DOHH2 (cell line): ENCODE measurements around the gene PITPNM3.

Experiments used
- H3F3A ChIP-seq: fragments of 200-600 bp; sonication (generic), shearing (Covaris generic); 2 replicates; pipeline ENCODE4 v1.6.0; 2016; ENCODE audit warnings: antibody characterized with exemption, mild to moderate bottlenecking; ENCODE audit not compliant: control insufficient read depth, insufficient read depth
- H3K27ac ChIP-seq: fragments of 200-600 bp; sonication (generic); 2 replicates; pipeline ENCODE4 v1.5.1; 2014; ENCODE audit warnings: low read depth, mild to moderate bottlenecking, low read length, moderate library complexity
- H3K27me3 ChIP-seq: fragments of 200-600 bp; sonication (generic); 2 replicates; pipeline ENCODE4 v1.6.1; 2014; ENCODE audit warnings: mild to moderate bottlenecking, low read length, mixed read lengths; ENCODE audit not compliant: control insufficient read depth
- H3K36me3 ChIP-seq: fragments of 200-600 bp; sonication (generic); 2 replicates; pipeline ENCODE4 v1.6.1; 2014; ENCODE audit warnings: mild to moderate bottlenecking, low read length, moderate library complexity, mixed read lengths; ENCODE audit not compliant: control insufficient read depth
- H3K4me1 ChIP-seq: fragments of 200-600 bp; sonication (generic); 2 replicates; pipeline ENCODE4 v1.6.1; 2014; ENCODE audit warnings: mild to moderate bottlenecking, low read length, mixed read lengths; ENCODE audit not compliant: control insufficient read depth
- H3K4me2 ChIP-seq: fragments of 200-600 bp; sonication (generic); 2 replicates; pipeline ENCODE4 v1.6.0; 2014; ENCODE audit warnings: mild to moderate bottlenecking, low read length, moderate library complexity
- H3K4me3 ChIP-seq: fragments of 200-600 bp; sonication (generic); 2 replicates; pipeline ENCODE4 v1.5.1; 2014; ENCODE audit warnings: mild to moderate bottlenecking, low read length, mixed read lengths
- H3K79me2 ChIP-seq: fragments of 200-600 bp; sonication (generic); 2 replicates; pipeline ENCODE4 v1.6.1; 2014; ENCODE audit warnings: mild to moderate bottlenecking, low read length, mixed read lengths; ENCODE audit not compliant: control insufficient read depth
- H3K9me2 ChIP-seq: fragments of 200-600 bp; sonication (generic); replicated peaks from 2 replicates; pipeline ENCODE4 v1.6.1; 2014; ENCODE audit warnings: mild to moderate bottlenecking, low read length, mixed read lengths; ENCODE audit not compliant: control insufficient read depth
- H3K9me3 ChIP-seq: fragments of 200-600 bp; sonication (generic); 2 replicates; pipeline ENCODE4 v1.6.1; 2014; ENCODE audit warnings: antibody characterized with exemption, low read length, mixed read lengths; ENCODE audit not compliant: control insufficient read depth, insufficient read depth
- H4K20me1 ChIP-seq: fragments of 200-600 bp; sonication (generic); 2 replicates; pipeline ENCODE4 v1.6.0; 2014; ENCODE audit warnings: low read depth, mild to moderate bottlenecking, antibody characterized with exemption, low read length, moderate library complexity; ENCODE audit not compliant: control insufficient read depth, insufficient read depth
- EZH2phosphoT487 ChIP-seq: fragments of 200-600 bp; sonication (generic); IDR thresholded peaks from 2 replicates; pipeline ENCODE4 v1.6.1; 2017; ENCODE audit warnings: borderline replicate concordance, mild to moderate bottlenecking, antibody characterized with exemption, low read length, moderate library complexity, mixed read lengths
- TF ChIP-seq, protein P1 (sequence below): fragments of 200-600 bp; sonication (generic); IDR thresholded peaks from one replicate; pipeline ENCODE4 v1.5.1; 2014; ENCODE audit warnings: antibody characterized with exemption, mild to moderate bottlenecking, low read depth, low read length; ENCODE audit not compliant: poor library complexity, severe bottlenecking

Gene PITPNM3

DNA sequence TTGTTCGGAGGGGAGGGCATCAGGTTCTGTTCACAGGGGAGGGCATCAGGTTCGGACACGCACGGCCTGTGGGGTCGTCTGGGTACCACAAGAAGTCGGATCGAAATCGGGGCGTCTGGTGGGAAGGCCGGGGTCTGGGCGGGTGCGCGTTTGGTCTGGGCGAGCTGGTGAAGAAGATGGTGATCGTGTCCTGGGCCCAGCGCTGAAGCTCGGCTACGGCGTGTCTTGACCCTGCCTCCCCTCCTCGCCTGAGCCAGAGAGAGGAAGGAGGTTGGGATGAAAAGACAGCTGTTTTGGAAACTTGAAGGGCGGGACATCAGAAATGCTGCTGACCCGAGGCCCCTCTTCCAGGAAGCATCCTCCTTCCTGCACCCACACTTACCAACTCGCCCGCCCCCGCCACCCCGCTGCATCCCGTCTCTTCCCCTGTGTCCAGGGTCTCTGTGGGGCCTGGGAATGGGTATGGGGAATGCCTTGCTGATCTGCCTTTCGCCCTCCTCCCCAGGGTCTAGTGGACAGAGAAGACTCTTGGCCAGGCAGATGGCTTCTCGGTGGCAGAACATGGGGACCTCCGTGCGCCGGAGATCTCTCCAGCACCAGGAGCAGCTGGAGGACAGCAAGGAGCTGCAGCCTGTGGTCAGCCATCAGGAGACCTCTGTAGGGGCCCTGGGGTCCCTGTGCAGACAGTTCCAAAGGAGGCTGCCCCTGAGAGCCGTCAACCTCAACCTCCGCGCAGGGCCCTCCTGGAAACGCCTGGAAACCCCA is 111.6 kb downstream of the PITPNM3 start:
- no peaks in the 10 kb centered on the region for H3K9me3 ChIP-seq
- H3K4me2 ChIP-seq: no peak overlapping the region
- no peak overlapping the region for H3K4me3 ChIP-seq
- H3K9me2 ChIP-seq: no peaks in the 10 kb centered on the region
- H3K4me1 ChIP-seq: no peaks in the 10 kb centered on the region
- H3K27ac ChIP-seq: no peak overlapping the region
- peaks cover 6% of the 10 kb centered on the region for H3K27me3 ChIP-seq
- no peaks in the 10 kb centered on the region for H3F3A ChIP-seq
- no peaks in the 10 kb centered on the region for H3K36me3 ChIP-seq
- TF ChIP-seq, protein P1, sequence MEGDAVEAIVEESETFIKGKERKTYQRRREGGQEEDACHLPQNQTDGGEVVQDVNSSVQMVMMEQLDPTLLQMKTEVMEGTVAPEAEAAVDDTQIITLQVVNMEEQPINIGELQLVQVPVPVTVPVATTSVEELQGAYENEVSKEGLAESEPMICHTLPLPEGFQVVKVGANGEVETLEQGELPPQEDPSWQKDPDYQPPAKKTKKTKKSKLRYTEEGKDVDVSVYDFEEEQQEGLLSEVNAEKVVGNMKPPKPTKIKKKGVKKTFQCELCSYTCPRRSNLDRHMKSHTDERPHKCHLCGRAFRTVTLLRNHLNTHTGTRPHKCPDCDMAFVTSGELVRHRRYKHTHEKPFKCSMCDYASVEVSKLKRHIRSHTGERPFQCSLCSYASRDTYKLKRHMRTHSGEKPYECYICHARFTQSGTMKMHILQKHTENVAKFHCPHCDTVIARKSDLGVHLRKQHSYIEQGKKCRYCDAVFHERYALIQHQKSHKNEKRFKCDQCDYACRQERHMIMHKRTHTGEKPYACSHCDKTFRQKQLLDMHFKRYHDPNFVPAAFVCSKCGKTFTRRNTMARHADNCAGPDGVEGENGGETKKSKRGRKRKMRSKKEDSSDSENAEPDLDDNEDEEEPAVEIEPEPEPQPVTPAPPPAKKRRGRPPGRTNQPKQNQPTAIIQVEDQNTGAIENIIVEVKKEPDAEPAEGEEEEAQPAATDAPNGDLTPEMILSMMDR: no peak
- no peak for TF ChIP-seq EZH2phosphoT487
- no peaks in the 10 kb centered on the region for H3K79me2 ChIP-seq
- H4K20me1 ChIP-seq: no peaks in the 10 kb centered on the region

DNA sequence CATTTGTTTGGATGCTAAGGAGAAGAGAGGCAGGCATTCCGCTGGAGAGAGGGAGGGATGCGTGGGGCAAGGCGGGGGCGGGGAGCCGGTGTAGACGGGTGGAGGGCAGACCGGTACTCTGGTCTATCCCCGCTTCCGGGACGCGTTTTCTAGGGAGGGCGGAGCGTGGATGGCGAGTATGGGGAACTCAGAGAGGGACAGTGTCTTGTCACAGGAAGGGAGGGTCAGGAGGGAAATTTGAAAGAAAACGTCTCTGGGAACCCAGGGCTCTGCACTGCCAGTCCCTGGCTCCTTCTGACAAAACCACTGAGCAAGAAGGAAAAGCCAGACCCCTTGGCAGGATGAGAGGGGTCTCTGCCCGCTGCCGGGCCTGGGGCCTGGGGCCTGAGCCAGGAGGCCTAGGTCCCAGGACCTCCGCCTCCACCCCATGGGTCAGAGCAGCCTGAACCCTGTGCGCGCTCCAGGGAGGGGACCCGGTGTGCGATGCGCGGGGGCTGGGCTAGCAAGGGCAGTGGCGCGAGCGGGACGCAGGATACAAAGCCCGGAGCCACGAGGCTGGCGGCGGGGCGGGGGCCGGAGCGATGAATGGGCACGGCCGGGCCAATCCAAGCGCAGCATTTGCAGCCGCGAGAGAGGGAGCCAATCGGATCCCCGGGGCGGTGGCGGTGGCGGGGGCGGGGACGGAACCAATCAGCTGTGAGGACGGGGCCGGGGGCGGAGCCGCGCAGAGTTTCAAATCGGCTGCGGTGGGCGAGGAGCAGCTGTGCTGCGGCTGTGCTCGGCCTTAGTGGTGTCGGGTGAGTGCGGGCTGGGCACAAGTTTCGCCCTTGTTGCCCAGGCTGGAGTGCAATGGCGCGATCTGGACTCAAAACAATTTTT is 112.4 kb downstream of the PITPNM3 start, which contains the start of gene PIMREG:
PIMREG (plus strand) TSS at position 764 of the 879 bp plus-strand sequence. CDS start 656 bp downstream, outside the sequence.
- no peak within 1 kb of the TSS for H3K27ac ChIP-seq
- H3K4me1 ChIP-seq: no peaks in the 10 kb centered on the region
- TF ChIP-seq, protein P1: no peak
- TF ChIP-seq EZH2phosphoT487: no peak
- no peaks in the 10 kb centered on the region for H4K20me1 ChIP-seq
- no peak within 1 kb of the TSS for H3K4me3 ChIP-seq
- no peaks in the 10 kb centered on the region for H3K36me3 ChIP-seq
- H3K9me2 ChIP-seq: no peaks in the 10 kb centered on the region
- no peaks in the 10 kb centered on the region for H3K79me2 ChIP-seq
- H3K27me3 ChIP-seq: peaks cover 9% of the 10 kb centered on the region
- no peaks in the 10 kb centered on the region for H3F3A ChIP-seq
- no peak within 1 kb of the TSS for H3K4me2 ChIP-seq
- H3K9me3 ChIP-seq: no peaks in the 10 kb centered on the region

DNA sequence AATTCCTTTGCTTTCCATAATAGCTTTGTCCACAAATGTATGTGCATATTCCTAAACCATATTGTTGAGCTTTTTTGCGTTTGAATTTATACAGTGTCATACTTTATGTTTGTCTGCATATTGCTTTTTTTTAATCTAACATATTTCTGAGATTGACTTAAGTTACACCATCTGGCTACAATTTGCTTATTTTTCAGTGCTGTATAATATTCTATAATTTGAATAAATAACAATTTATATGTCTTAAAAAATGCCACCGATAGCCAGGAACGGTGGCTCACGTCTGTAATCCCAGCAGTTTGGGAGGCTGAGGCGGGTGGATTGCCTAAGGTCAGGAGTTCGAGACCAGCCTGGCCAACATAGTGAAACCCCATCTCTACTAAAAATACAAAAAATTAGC is 113.6 kb downstream of the PITPNM3 start:
- Histone ChIP-seq H3K9me2 (no peaks in the 10 kb centered on the region), H3K4me1 (no peaks in the 10 kb centered on the region), H3K36me3 (no peaks in the 10 kb centered on the region), H3K4me2 (no peak overlapping the region), H3K27me3 (peaks cover 9% of the 10 kb centered on the region), H3K79me2 (no peaks in the 10 kb centered on the region), H3K9me3 (no peaks in the 10 kb centered on the region), H3K4me3 (no peak overlapping the region), H3F3A (no peaks in the 10 kb centered on the region), H4K20me1 (no peaks in the 10 kb centered on the region), H3K27ac (no peak overlapping the region)
- TF ChIP-seq EZH2phosphoT487: no peak
- TF ChIP-seq, protein P1: no peak
